HG03520 (cell line): ENCODE results near the gene GPX6.
"Not testable (repeated sequence)": the region's sequence is repeated elsewhere in the genome, so short reads cannot be mapped to it uniquely, and the experiment has no call there.

ENCODE experiments used
- ATAC-seq: cut with Tn5 transposase; IDR thresholded peaks from one replicate; pipeline ENCODE4 v1.9.1; 2021; ENCODE audit warnings: mild to moderate bottlenecking, moderate library complexity; ENCODE audit not compliant: unreplicated experiment

Gene GPX6

DNA sequence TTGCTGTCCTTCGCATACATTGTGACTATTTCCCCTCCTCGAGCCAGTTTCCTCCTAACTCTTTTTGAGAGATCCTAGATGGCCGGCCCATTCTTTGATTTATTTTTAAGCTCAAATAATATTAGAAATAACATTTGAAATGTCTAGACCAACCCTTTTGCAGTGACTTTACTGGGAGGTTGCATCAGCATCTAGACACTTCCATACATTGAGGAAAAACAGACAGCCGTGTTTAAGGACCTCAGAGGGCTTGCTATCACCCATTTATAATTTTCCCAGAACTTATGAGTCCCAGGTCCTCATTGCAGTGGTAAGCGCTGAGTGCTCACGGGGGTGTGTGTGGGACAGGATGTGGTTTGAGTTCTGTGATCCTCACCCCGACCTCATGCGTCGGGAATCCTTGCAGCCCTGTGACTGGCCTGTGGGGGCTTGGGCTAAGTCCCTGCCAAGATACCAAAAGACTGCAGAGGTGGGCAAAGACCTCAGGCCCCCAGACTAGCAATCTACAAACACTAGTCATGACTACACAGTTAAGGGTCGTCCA lies 10.0 kb upstream of the GPX6 start, which contains the start of gene GPX5:
Gene GPX5 (plus strand): TSS at position 386 of the 544 bp plus-strand sequence. CDS start 133 bp downstream, at position 519.
- no peak for ATAC-seq

DNA sequence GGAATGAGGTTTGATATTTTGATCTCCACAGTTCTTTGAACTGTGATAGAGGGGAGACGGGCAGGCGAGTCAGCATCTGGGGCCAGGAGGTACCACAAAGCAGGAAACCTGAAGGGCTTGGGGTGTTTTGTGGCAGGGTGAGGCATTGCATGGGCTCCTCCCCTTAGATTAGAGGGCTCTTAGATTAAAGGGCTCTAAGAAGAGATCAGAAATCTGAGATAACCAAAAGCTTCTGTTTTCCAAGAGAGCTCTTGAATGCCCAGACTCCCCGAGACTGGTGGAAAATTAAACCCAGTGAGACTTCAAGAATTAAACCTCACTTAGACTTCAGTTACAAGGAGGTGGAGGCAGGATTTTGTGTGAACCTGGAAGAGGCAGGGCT lies 7.6 kb upstream of the GPX6 start:
- ATAC-seq, result no peak

DNA sequence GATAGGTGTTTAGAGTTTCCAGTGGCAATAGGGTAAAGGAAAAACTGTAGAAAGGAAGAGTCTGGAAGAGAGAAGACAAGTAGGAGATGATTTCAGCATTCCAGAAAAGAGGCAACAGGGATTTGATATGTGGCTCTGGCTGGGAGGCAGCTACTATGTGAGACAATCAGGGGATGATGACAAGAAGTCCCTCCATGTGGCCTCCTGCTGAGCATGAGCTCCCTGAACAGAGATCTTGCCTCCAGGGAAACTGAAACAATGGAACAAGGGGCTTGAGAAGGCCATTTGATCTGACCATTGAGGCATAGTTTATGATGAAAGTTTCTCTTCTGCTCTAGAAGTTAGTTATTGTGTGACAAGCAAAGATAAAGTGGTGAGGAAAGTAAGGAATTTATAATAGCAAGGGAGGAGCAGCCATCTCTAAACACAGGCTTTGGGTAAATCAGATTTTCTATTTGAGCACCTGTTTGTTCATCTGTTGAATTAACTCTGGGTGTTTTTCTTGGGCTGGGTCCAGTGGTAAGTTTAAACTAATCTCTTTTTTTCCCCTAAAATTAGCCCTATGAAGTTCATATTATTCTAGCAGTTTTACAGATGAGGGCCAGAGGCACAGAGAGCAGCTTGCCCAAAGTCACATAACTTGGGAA lies 7.1 kb upstream of the GPX6 start:
- no peak for ATAC-seq

DNA sequence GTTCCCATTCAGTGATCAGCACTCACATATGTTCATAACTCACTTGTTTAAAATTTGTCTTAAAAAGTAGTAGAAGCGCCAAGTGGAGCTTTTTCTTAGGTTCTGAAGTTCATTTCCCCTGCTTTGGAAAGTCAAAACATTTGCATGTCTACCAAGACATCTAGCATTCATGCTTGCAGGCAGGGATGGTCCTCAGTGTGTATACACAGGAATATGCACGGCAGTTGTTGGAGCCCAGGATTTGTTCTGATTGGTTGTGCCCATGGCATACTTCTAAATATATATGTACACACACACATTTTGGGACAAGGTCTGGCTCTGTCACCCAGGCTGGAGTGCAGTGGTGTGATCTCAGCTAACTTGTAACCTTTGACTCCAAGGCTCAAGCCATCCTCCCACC lies 2.4 kb upstream of the GPX6 start:
- no peak for ATAC-seq

DNA sequence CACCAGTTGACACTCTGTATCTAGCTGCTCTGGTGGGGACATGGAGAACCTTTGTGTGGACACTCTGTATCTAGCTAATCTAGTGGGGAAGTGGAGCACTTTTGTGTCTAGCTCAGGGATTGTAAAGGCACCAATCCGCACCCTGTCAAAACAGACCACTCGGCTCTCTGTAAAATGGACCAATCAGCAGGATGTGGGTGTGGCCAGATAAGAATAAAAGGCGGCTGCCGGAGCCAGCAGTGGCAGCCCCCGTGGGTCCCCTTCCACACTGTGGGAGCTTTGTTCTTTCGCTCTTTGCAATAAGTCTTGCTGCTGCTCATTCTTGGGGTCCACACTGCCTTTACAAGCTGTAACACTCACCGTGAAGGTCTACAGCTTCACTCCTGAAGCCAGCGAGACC lies 3.2 kb downstream of the GPX6 start:
- not testable (repeated sequence) for ATAC-seq

DNA sequence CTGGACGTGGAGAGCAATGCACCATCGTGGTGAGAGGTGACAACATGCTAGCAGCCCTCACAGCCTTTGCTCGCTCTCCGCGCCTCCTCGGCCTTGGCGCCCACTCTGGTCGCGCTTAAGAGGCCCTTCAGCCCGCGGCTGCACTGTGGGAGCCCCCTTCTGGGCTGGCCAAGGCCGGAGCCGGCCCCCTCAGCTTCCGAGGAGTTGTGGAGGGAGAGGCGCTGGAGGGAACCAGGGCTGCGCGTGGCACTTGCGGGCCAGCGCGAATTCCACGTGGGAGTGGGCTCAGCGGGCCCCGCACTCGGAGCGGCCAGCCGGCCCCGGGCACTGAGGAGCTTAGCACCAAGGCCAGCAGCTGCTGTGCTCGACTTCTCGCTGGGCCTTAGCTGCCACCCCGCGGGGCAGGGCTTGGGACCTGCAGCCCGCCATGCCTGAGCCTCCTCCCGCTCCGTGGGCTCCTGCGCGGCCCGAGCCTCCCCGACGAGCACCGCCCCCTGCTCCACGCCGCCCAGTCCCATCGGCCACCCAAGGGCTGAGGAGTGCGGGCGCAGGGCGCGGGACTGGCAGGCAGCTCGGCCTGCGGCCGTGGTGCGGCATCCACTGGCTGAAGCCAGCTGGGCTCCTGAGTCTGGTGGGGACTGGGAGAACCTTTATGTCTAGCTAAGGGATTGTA lies 3.8 kb downstream of the GPX6 start:
- ATAC-seq, result no peak

DNA sequence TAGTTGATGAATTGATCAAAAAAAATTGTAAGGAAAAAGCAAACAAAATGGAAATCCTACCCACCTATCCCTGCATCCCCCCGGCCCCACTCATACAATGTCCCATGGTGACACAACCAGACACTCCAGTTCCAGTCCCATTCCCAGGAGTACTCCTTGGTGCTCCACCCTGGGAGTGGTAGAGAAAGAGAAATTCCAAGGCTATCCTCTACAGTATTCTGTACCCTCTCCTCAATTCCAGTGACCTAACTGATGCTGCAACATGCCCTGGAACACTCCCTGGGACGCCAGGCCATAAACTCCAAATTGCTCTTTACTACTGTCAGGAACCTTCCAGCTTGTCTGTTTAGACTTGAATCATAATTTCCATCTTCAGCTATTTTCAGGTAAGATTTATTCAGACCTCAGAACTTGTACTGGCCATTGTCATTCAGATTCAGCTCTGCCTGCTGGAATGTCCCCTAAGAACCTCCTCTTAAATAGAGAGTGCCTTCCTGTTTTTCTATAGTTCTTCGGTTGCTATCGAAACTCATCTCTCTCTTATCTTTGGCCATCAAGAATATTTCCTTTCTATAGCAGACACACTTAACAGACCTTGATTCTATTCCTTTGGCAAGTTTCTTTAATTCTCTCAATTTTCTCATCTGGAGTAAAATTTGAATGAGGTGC lies 8.7 kb downstream of the GPX6 start:
- no peak for ATAC-seq

DNA sequence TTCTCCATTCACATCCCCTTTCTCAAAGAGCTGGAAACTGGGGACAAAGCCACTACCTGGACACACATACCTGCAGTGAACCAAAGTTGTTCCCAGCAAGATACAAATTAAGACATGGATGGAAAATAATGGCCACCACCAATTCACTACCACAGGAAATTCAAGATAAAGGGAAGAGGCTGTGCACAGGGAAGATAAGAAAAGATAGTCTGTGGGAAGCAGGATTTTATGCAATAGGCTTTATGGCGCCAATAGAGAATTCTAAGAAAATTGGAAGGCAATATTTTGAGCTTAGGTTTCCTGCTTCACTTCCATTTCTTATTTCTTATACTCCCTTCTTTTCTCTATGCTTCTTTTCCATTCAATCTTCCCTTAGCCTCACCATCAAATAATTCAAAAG lies 9.9 kb downstream of the GPX6 start:
- ATAC-seq, result no peak

DNA sequence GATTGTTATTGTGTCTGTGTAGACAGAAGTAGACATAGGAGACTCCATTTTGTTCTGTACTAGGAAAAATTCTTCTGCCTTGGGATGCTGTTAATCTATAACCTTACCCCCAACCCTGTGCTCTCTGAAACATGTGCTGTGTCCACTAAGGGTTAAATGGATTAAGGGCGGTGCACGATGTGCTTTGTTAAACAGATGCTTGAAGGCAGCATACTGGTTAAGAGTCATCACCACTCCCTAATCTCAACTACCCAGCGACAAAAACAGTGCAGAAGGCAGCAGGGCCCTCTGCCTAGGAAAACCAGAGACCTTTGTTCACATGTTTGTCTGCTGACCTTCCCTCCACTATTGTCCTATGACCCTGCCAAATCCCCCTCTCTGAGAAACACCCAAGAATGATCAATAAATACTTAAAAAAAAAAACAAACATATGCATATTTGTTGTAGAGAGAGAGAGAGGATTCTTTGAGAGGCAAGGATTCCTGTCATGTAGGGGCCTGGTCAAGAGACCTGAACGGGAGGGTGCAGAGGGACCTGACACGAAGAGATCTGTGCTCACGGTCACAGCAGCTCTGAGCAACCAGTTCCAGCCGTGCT lies 12.8 kb downstream of the GPX6 start:
- ATAC-seq, result not testable (repeated sequence)

DNA sequence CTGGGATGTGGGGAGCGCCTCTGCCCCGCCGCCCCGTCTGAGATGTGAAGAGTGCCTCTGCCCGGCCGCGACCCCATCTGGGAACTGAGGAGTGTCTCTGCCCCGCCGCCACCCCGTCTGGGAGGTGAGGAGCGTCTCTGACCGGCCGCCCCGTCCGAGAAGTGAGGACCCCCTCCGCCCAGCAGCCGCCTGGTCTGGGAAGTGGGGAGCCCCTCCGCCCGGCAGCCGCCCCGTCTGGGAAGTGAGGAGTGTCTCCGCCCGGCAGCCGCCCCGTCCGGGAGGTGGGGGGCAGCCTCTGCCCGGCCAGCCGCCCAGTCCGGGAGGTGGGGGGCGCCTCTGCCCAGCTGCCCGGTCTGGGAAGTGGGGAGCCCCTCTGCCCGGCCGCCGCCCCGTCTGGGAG lies 13.5 kb downstream of the GPX6 start:
- ATAC-seq, result not testable (repeated sequence)

DNA sequence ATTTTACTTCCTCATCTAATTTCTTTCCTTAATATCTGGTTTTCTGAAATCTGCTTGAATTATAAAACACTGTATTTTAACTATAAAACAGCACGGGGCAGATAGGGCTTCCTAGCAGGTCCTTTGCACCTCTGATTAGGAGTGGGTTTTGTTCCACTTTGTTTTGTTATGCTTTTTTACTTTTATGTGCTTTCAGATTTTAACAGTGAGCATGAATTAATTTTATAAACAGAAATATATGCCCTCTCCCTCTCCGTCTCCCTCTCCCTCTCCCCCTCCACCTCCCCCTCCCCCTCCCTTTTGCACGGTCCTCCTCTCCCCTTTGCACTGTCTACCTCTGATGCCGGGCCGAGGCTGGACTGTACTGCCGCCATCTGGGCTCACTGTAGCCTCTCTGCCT lies 14.3 kb downstream of the GPX6 start:
- no peak for ATAC-seq

DNA sequence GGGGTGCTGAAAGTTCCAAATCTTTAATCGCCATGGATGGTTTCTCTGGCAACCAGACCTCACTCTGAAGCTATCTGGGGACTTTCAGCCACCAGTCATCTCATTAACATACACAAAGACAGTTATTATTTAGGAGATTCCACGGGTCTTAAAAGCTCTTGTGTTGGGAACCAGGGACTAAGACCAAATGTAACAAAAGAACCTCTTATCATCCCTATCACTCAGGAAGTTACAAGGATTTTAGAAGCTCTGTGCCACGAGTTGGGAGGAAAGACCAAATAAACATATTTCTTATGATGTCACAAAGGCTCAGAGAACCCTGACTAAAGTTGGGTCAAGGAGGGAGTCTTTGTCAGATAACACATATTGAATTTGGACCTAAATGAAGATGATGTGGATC lies 17.7 kb downstream of the GPX6 start:
- no peak for ATAC-seq

DNA sequence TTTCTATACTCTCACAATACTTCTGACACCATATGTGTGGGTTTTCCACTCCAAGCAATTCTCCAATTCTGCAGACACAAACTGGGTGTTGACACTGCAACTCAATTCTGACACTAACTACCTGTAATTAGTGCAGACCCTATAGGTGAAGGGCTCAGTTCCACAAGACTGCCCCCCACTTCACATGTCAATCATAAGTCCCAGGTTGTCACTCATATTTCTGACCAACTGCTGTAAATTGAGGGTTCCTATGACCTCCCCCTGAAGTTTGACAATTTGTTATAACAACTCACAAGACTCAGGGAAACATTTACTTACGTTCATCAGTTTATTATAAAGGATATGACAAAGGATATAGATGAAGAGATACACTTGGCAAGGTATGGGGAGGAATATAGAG lies 18.3 kb downstream of the GPX6 start:
- no peak for ATAC-seq

DNA sequence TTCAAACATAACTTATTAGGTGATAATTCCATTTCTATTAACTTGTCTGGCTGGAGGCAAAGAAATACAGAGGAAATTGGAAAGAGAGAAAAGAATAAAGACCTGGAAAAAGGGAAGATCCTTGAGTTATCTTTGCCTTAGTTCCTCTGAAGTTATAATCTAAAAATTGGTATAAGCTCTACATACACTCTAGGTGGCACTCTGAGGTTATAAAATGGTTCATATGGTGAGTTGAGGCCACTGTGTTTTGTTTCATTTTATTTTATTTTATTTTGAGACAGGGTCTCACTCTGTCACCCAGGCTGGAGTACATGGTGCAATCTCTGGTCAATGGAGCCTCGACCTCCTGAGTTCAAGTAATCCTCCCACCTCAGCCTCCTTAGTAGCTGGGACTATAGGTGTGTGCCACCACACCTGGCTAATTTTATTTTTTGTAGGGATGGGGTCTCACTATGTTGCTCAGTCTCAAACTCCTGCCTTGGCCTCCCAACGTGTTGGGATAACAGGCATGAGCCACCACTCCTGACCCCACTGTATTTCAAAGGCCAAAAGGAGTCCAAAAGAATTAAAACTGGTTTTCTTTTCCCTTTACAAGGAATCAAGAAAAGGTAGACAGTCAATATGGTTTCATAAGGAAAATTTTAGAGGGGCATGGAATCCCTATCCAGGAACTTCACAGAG lies 19.4 kb downstream of the GPX6 start:
- ATAC-seq, result no peak

DNA sequence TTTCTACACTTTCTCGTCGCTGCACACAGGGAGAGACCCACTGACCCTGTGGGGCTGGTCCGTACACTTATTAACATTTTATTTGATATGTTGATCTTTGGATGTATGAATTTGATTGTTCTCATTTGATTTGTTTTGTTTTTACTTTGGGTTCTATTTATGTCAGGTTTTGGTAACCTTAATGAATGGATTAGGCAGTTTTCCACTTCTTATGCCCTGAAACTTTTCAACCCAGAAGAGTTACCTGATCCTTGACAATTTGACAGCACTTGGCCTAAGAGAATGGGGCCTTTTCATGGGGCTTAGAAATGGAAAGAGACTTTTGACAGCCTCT lies 23.6 kb downstream of the GPX6 start:
- ATAC-seq, result no peak

DNA sequence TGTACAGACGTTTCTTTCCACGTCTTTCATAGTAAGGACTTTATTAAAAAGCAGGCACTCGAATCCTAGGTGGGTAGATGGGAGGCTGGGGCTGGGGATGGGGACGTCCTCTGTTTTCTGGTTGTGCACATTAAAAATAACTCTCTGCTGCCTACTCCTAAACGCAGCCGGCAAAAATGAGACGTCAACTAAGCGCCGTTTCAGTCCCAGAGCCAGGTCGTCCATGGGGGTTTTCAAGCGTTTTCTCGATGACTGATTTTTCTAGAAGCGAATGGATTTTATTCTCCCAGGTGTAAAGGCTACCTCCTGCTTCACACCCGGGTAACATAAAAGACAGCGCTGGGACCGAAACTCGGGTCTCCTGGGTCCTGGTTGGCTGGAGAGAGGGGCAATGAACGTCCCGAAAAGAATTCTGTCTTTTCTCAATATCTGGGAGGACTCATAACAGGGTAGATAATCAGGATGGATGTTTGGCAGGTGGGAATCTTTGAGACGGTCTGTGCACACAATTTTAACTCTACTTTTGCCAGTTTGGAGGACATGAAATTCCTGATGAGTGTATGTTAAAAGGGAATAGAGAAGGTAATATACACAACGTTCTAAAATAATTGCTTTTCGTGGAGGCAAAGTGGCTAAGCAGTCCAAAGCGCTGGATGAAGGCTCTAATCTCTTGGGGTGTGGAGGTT lies 25.2 kb downstream of the GPX6 start:
- ATAC-seq, result no peak

DNA sequence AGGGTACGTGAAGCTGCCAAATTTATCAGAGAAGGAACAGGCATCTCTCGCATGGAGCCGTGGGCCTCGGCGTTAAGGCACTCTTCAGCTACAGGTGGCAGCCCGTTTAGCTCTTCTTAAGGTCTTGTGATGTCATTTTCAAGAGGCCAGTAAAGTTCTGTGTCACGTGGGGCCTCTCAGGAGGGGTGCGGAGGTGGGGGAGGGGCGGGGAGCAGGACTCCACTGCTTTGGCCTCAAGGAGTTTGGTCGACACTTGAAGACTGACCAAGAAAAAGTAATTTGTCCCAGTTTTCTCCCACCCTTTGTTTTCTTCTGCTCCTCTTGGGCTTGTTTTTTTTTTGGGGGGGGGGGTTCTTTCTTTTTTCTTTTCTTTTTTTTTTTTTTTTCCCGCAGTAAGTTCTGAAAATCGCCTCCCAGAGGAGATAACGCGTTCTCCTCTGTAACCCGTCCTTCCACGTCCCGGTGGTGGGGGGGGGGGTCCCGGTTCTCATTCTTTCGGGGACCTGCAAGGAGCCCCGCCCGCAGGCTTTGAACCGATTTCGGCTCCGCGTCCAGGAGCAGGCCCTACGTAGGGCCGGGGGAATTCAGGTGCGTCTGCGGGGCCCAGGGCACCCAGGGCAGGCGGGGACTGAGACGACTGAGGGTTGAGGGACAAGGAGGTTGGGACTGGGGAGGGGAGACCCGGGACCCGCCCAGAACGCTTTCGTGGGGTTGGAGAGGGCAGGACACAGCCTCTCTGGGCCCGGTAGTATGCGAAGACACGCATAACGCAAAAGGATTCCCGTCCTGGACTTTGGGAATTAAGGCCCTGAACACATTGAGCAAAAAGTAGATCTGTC lies 26.0 kb downstream of the GPX6 start:
- peak; percentile 77 for ATAC-seq

DNA sequence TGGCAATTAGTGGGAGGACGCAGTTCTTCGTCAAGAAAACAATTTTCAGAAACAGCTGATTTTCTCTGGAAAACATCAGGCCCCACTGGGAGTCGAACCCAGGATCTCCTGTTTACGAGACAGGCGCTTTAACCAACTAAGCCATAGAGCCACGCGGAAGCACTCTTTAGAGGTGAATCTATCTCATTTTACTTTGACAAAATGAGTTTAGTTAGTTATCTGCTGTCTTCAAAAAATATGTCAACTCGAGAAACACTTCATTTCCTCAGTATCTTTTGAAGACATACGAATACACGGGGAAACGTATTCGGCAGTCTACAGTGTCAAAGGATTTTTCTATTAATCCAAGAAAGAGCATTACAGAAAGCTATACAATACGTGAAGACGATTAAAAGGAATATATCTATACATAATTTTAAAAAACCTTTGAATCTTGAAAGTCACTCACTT lies 26.7 kb downstream of the GPX6 start:
- ATAC-seq, result no peak

DNA sequence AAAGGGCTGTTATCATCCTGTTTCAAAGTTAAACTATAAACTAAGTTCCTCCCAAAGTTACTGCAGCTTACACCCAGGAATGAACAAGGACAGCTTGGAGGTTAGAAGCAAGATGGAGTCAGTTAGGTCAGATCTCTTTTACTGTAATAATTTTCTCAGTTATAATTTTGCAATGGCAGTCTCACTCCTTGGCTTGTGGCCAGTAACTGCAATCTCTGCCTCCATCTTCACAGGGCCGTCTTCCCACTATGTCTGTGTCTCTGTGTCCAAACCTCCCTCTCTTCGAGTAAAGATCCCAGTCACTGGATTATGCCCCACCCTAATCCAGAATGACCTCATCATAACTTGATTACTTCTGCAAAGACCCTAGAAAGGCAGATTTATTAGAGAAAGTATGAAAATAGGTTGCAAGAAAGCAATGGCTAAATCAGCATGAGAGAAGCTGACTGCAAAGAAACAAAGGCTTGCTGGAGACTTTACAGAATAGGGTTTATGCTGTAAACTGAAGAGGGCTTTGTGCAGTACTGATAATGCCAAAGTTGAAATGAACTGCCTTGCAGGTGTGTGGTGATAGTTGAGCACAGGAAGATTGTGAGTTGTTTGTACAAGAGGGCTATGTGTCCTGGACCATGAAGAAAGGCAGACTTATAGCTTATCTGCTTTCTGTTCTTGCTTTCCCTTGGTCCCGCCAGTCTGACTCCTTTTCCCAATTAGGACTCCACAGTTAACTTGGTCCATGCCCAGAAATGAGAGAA lies 28.4 kb downstream of the GPX6 start:
- no peak for ATAC-seq
